HFFc6 (cell line): ENCODE results near the gene SLC19A1. TPM values are rescaled to one million over a fixed set of nuclear protein-coding genes. Genes with fewer than 3 reads are reported as not detected.

Experiments
- DNase-seq: peaks from one replicate; pipeline ENCODE4 v3.0.0-alpha.2; 2018
- H3K27ac Mint-ChIP-seq: 2 replicates; pipeline ENCODE4 v1.8.0; 2020; ENCODE audit warnings: mild to moderate bottlenecking, mixed read lengths
- H3K27me3 Mint-ChIP-seq: 2 replicates; pipeline ENCODE4 v1.8.0; 2021; ENCODE audit warnings: mild to moderate bottlenecking, moderate library complexity, mixed read lengths; ENCODE audit not compliant: insufficient read depth
- H3K36me3 Mint-ChIP-seq: 2 replicates; pipeline ENCODE4 v1.8.0; 2021; ENCODE audit warnings: low read depth, mixed read lengths
- H3K4me1 Mint-ChIP-seq: 2 replicates; pipeline ENCODE4 v1.8.0; 2020; ENCODE audit warnings: low read depth, mixed read lengths
- H3K4me3 Mint-ChIP-seq: 2 replicates; pipeline ENCODE4 v1.8.0; 2020; ENCODE audit warnings: mild to moderate bottlenecking, moderate library complexity, mixed read lengths
- H3K9me3 Mint-ChIP-seq: 2 replicates; pipeline ENCODE4 v1.8.0; 2020; ENCODE audit warnings: mild to moderate bottlenecking, mixed read lengths
- total RNA-seq, 6 experiments: library from RNA; stranded (reverse); fragmentation: NEBNext Ultra II Directional; extraction: Animal tissue kit (Norgen Biotek cat#: 25700); gene quantifications; 2 replicates in 1 of 6; 3 replicates in 5 of 6; pipeline ENCODE4 v1.2.3, GENCODE V29; 2021
- TF ChIP-seq, protein P1 (sequence below): fragments of 200-600 bp; sonication (generic); IDR thresholded peaks from 2 replicates; pipeline ENCODE4 v1.5.0; 2021; ENCODE audit warnings: antibody characterized with exemption, mild to moderate bottlenecking

Gene SLC19A1
- total RNA-seq, 6 experiments from 2014 or later: 12.3 to 15.9 (median 14.6) TPM

DNA sequence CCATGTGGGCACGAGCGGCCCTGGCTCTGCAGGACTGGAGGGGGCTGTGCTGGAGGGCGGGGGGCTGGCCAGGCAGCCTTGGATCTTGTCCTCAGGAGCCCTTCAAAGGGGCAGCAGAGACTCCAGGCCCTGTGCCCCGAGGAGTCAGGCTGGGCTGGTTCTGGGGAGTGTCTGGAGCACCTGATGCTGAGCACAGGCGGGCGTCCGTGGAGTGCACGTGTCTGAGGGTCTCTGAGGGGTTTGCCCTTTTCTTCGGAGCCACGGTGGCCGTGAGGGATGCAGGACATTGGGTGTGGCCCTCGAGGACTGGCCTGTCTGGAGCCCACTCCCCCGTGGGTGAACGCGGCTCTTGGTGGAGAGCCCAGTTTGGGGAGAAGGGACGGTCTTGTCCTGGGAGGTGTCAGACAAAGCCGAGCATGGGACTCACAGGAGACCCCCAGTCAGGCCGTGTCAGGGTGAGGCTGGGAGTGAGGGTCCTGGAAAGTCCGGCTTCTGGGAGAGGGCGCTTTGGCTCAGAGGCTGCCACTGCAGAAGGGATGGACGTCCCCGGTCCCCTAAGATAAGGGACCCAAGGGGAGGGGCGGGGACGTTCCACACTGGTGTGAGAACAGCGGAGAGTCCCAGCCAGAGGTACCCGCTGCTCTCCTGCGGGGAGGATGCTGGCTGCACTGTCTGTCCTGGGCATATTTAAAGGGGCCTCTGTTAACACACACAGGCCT, 76.5 kb downstream of the SLC19A1 start:
- peaks cover 38% of the 10 kb centered on the region for H3K4me1 Mint-ChIP-seq
- no peak overlapping the region for H3K4me3 Mint-ChIP-seq
- H3K27ac Mint-ChIP-seq: no peak overlapping the region
- peaks cover 24% of the 10 kb centered on the region for H3K36me3 Mint-ChIP-seq
- H3K27me3 Mint-ChIP-seq: peaks cover 3% of the 10 kb centered on the region; the same call in 1 of the 2 replicates
- H3K9me3 Mint-ChIP-seq: peaks cover 14% of the 10 kb centered on the region
- no peak for DNase-seq
- TF ChIP-seq, protein P1, sequence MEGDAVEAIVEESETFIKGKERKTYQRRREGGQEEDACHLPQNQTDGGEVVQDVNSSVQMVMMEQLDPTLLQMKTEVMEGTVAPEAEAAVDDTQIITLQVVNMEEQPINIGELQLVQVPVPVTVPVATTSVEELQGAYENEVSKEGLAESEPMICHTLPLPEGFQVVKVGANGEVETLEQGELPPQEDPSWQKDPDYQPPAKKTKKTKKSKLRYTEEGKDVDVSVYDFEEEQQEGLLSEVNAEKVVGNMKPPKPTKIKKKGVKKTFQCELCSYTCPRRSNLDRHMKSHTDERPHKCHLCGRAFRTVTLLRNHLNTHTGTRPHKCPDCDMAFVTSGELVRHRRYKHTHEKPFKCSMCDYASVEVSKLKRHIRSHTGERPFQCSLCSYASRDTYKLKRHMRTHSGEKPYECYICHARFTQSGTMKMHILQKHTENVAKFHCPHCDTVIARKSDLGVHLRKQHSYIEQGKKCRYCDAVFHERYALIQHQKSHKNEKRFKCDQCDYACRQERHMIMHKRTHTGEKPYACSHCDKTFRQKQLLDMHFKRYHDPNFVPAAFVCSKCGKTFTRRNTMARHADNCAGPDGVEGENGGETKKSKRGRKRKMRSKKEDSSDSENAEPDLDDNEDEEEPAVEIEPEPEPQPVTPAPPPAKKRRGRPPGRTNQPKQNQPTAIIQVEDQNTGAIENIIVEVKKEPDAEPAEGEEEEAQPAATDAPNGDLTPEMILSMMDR: no peak

DNA sequence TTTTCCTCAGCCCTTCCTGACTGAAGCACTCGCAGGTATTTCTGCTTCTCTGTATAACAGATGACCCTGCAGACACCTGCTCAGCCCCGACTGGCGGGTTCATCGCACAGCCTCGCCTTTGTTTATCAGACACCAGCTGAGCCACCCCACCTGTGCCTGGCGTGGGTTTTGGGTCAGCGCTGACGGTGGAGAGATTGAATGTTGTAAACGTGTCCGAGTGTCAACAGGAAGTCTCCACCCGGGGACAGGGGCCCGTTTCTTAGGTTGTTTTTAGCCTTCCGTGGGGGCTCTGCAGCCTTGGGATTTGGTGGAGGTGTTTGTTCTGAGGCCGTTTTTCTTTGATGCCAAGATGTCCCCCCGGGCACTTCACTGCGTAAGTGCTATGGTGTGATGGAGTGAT, 77.1 kb downstream of the SLC19A1 start:
- H3K27me3 Mint-ChIP-seq: peaks cover 3% of the 10 kb centered on the region; the same call in 1 of the 2 replicates

DNA sequence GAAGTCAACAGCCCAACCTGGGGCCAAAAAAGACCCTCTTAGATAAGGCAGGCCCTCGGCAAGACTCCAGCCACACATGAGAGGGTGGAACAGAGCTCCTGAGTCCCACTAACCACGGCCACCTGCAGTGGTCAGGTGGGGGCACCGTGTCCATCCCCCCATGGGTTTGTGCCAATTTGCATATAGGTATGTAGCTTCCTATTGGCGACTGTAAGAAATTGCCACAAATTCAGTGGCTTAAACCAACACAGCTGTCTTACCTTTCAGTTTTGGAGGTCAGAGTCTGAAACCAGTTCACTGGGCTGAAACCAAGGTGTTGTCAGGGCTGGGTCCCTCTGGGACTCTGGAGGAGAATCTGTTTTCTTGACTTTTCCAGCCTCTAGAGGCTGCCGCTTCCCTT, 77.9 kb downstream of the SLC19A1 start:
- Mint-ChIP-seq H3K9me3 (peaks cover 14% of the 10 kb centered on the region), H3K4me1 (peaks cover 37% of the 10 kb centered on the region), H3K36me3 (peaks cover 24% of the 10 kb centered on the region), H3K27me3 (peaks cover 3% of the 10 kb centered on the region; the same call in 1 of the 2 replicates), H3K27ac (no peak overlapping the region), H3K4me3 (no peak overlapping the region)
- TF ChIP-seq, protein P1: no peak
- DNase-seq: no peak

More for the DNA sequence above, 77.1 kb downstream of the SLC19A1 start:
- no peak overlapping the region for H3K4me3 Mint-ChIP-seq
- TF ChIP-seq, protein P1: no peak
- H3K4me1 Mint-ChIP-seq: peaks cover 38% of the 10 kb centered on the region
- peaks cover 14% of the 10 kb centered on the region for H3K9me3 Mint-ChIP-seq
- H3K36me3 Mint-ChIP-seq: peaks cover 24% of the 10 kb centered on the region
- no peak for DNase-seq
- no peak overlapping the region; the same call in 1 of the 2 replicates for H3K27ac Mint-ChIP-seq

DNA sequence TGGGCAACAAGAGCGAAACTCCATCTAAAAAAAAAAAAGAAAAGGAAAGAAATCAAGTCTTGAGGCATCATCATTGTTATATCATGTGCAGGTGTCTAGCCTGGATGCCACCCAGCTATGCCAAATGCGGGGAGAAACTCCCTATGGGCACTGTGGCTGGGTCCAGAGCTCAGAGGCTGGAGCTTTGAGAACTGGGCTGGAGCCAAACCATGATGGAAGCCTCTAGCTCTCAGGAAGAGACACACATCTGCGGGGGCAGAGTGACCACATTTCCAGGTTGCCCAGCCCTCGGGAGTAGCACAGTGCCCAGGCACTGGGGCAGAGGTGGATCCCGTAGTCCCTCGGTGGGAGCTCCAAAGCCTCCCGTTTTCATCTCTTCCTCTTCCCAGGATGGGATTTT, 78.4 kb downstream of the SLC19A1 start:
- Mint-ChIP-seq H3K4me3 (no peak overlapping the region), H3K4me1 (peaks cover 37% of the 10 kb centered on the region), H3K9me3 (peaks cover 14% of the 10 kb centered on the region), H3K27ac (no peak overlapping the region), H3K27me3 (peaks cover 3% of the 10 kb centered on the region; the same call in 1 of the 2 replicates), H3K36me3 (peaks cover 24% of the 10 kb centered on the region)
- TF ChIP-seq, protein P1: no peak
- DNase-seq: no peak

DNA sequence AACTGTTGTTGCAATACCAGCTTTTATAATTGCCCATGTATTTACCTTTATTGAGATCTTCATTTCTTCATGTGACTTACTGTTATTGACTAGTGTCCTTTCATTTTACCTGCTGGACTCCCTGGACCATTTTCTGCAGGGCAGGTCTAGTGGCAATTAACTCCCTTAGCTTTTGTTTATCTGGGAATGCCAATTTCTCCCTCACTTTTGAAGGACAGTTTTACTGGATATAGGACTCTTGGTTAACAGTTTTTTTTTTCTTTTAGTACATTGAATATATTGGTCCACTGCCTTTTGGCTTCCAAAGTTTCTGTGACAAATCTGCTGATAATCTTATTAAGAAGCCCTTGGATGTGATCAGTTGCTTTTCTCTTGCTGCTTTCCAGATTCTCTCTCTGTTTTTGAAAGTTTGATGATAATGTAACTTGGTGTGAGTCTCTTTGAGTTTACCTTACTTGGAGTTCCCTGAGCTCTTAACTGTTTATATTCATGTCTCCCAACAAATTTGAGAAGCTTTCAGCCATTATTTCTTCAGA, 80.4 kb downstream of the SLC19A1 start:
- no peak for DNase-seq
- peaks cover 31% of the 10 kb centered on the region for H3K4me1 Mint-ChIP-seq
- peaks cover 24% of the 10 kb centered on the region for H3K36me3 Mint-ChIP-seq
- H3K9me3 Mint-ChIP-seq: peaks cover 14% of the 10 kb centered on the region
- H3K27me3 Mint-ChIP-seq: peaks cover 3% of the 10 kb centered on the region; the same call in 1 of the 2 replicates
- H3K4me3 Mint-ChIP-seq: peak overlapping the region; percentile 28; the same call in 1 of the 2 replicates
- TF ChIP-seq, protein P1: no peak
- peak overlapping the region; percentile 88 for H3K27ac Mint-ChIP-seq
